Osteoblast (primary cell): ENCODE data around the gene SERPINF2. TPM values are rescaled to one million over a fixed set of nuclear protein-coding genes. Genes with fewer than 3 reads are reported as not detected.

Experiments used
- DNase-seq: peaks from one replicate; pipeline ENCODE4 v3.0.0; 2011; ENCODE audit warnings: low spot score, mixed read lengths; ENCODE audit not compliant: insufficient read length; ENCODE audit errors: missing footprints
- H2AFZ ChIP-seq: 2 replicates; pipeline ENCODE4 v1.6.0; 2011; ENCODE audit warnings: mild to moderate bottlenecking, low read length
- H3K27ac ChIP-seq: 2 replicates; pipeline ENCODE4 v1.5.1; 2011; ENCODE audit warnings: mild to moderate bottlenecking, low read depth, low read length, moderate library complexity
- H3K27me3 ChIP-seq: 2 replicates; pipeline ENCODE4 v1.6.0; 2012; ENCODE audit warnings: mild to moderate bottlenecking, control low read depth, inconsistent platforms, low read length, moderate library complexity; ENCODE audit not compliant: insufficient read depth
- H3K36me3 ChIP-seq: 2 replicates; pipeline ENCODE4 v1.5.1; 2011; ENCODE audit warnings: mild to moderate bottlenecking, low read length, control low read depth, moderate library complexity; ENCODE audit not compliant: insufficient read depth
- H3K4me1 ChIP-seq: 2 replicates; pipeline ENCODE4 v1.5.1; 2011; ENCODE audit warnings: mild to moderate bottlenecking, low read length, control low read depth, moderate library complexity; ENCODE audit not compliant: insufficient read depth
- H3K4me2 ChIP-seq: 2 replicates; pipeline ENCODE4 v1.6.0; 2011; ENCODE audit warnings: mild to moderate bottlenecking, low read length; ENCODE audit not compliant: insufficient read depth
- H3K4me3 ChIP-seq: fragments of 200-600 bp; sonication (generic); 3 replicates; pipeline ENCODE4 v1.5.1; 2012; ENCODE audit warnings: mild to moderate bottlenecking, low read length, inconsistent platforms; ENCODE audit not compliant: insufficient read depth
- H3K79me2 ChIP-seq: 2 replicates; pipeline ENCODE4 v1.6.0; 2012; ENCODE audit warnings: mild to moderate bottlenecking, low read length, control low read depth, inconsistent platforms; ENCODE audit not compliant: insufficient read depth
- H3K9me3 ChIP-seq: 2 replicates; pipeline ENCODE4 v1.5.1; 2011; ENCODE audit warnings: low read depth, low read length, control low read depth
- H4K20me1 ChIP-seq: 2 replicates; pipeline ENCODE4 v1.6.0; 2012; ENCODE audit warnings: mild to moderate bottlenecking, low read length, control low read depth; ENCODE audit not compliant: insufficient read depth
- CTCF ChIP-seq: IDR thresholded peaks from 2 replicates; pipeline ENCODE4 v1.5.1; 2011; ENCODE audit warnings: mild to moderate bottlenecking, low read depth, low read length, moderate library complexity; ENCODE audit errors: extremely low read depth
- total RNA-seq: library from RNA; depleted of rRNA; stranded (reverse); fragments of >200 nt; gene quantifications from 2 replicates; pipeline ENCODE4 v1.2.3, GENCODE V29; 2012

SERPINF2 gene
- total RNA-seq, 1 donor, result under 0.01 TPM

- TF ChIP-seq CTCF, result no peak
- no peaks in the 10 kb centered on the region for H3K79me2 ChIP-seq
- no peak overlapping the region for H3K4me2 ChIP-seq
- no peak overlapping the region for H2AFZ ChIP-seq
- H3K36me3 ChIP-seq, result peaks cover 15% of the 10 kb centered on the region
- H4K20me1 ChIP-seq, result no peaks in the 10 kb centered on the region
- H3K27ac ChIP-seq, result no peak overlapping the region
- no peaks in the 10 kb centered on the region for H3K27me3 ChIP-seq
- H3K9me3 ChIP-seq, result no peaks in the 10 kb centered on the region
- H3K4me1 ChIP-seq, result no peaks in the 10 kb centered on the region
- DNase-seq, result no peak
- H3K4me3 ChIP-seq, result no peak overlapping the region
Measured at GRCh38 chr17:1800240-1800639, 57.6 kb downstream of the SERPINF2 start.

- no peak for TF ChIP-seq CTCF
- Histone ChIP-seq H3K27ac (no peak overlapping the region), H3K4me2 (no peak overlapping the region), H3K79me2 (no peaks in the 10 kb centered on the region), H3K4me3 (no peak overlapping the region), H3K27me3 (no peaks in the 10 kb centered on the region), H3K36me3 (peaks cover 15% of the 10 kb centered on the region), H4K20me1 (no peaks in the 10 kb centered on the region), H3K4me1 (no peaks in the 10 kb centered on the region), H2AFZ (no peak overlapping the region), H3K9me3 (no peaks in the 10 kb centered on the region)
- DNase-seq, result no peak
Measured at GRCh38 chr17:1800712-1801111, 58.0 kb downstream of the SERPINF2 start.

GRCh38 chr17:1802429-1802828 is 59.8 kb downstream of the SERPINF2 start:
- H3K27me3 ChIP-seq, result no peaks in the 10 kb centered on the region
- TF ChIP-seq CTCF, result no peak

GRCh38 chr17:1803280-1803679 is 60.6 kb downstream of the SERPINF2 start:
- Histone ChIP-seq H3K27me3 (no peaks in the 10 kb centered on the region), H3K36me3 (peaks cover 15% of the 10 kb centered on the region), H3K4me2 (no peak overlapping the region), H3K4me1 (no peaks in the 10 kb centered on the region), H3K79me2 (peaks cover 3% of the 10 kb centered on the region), H2AFZ (no peak overlapping the region), H3K9me3 (no peaks in the 10 kb centered on the region), H3K27ac (no peak overlapping the region), H3K4me3 (no peak overlapping the region), H4K20me1 (no peaks in the 10 kb centered on the region)
- no peak for DNase-seq
- no peak for TF ChIP-seq CTCF

More at GRCh38 chr17:1802429-1802828, 59.8 kb downstream of the SERPINF2 start:
- no peak overlapping the region for H3K4me3 ChIP-seq
- H3K9me3 ChIP-seq, result no peaks in the 10 kb centered on the region
- H3K79me2 ChIP-seq, result no peaks in the 10 kb centered on the region
- no peak overlapping the region for H3K27ac ChIP-seq
- no peak for DNase-seq
- H3K4me1 ChIP-seq, result no peaks in the 10 kb centered on the region
- no peak overlapping the region for H2AFZ ChIP-seq
- peaks cover 15% of the 10 kb centered on the region for H3K36me3 ChIP-seq
- H4K20me1 ChIP-seq, result no peaks in the 10 kb centered on the region
- no peak overlapping the region for H3K4me2 ChIP-seq

Other genes starting within 250 kb of the SERPINF2 start
- 40.4 and 51.4 TPM in 2 replicates for gene INPP5K, start 226.3 kb upstream of the SERPINF2 start, total RNA-seq
- gene PITPNA, start 180.1 kb upstream of the SERPINF2 start, total RNA-seq, result 19.2 and 21.5 TPM in 2 replicates
- 4.4 and 5.4 TPM in 2 replicates for gene SLC43A2, start 114.0 kb upstream of the SERPINF2 start, total RNA-seq
- gene SCARF1, start 97.1 kb upstream of the SERPINF2 start, total RNA-seq, result 0.88 and 1.4 TPM in 2 replicates
- gene RILP, start 93.0 kb upstream of the SERPINF2 start, total RNA-seq, result 11.2 and 11.6 TPM in 2 replicates
- 107 and 111 TPM in 2 replicates for gene PRPF8, start 58.0 kb upstream of the SERPINF2 start, total RNA-seq
- gene TLCD2, start 32.5 kb upstream of the SERPINF2 start, total RNA-seq, result 4.7 TPM in 2 replicates
- 47.7 and 47.8 TPM in 2 replicates for gene WDR81, start 18.2 kb upstream of the SERPINF2 start, total RNA-seq
- gene SERPINF1, start 19.2 kb downstream of the SERPINF2 start, total RNA-seq, result 309 and 314 TPM in 2 replicates
- gene SMYD4, start 87.0 kb downstream of the SERPINF2 start, total RNA-seq, result 10.1 and 10.6 TPM in 2 replicates
- gene RPA1, start 87.1 kb downstream of the SERPINF2 start, total RNA-seq, result 14.1 and 14.8 TPM in 2 replicates